ENCODE results near the gene PROK1.

GRCh38 chr1:110503471-110503870, 52.5 kb downstream of the PROK1 start:
- no peak for TF ChIP-seq SREBF2 (IDR thresholded peaks at IDR 0.05)
- no peak for TF ChIP-seq MAZ (IDR thresholded peaks at IDR 0.05; ENCODE audit: borderline replicate concordance, low read depth, low read length)
- no peak for TF ChIP-seq RAD21 (conservative IDR thresholded peaks at IDR 0.05 in 1 of 2, IDR thresholded peaks at IDR 0.05 in 1 of 2)
- TF ChIP-seq, protein P1, sequence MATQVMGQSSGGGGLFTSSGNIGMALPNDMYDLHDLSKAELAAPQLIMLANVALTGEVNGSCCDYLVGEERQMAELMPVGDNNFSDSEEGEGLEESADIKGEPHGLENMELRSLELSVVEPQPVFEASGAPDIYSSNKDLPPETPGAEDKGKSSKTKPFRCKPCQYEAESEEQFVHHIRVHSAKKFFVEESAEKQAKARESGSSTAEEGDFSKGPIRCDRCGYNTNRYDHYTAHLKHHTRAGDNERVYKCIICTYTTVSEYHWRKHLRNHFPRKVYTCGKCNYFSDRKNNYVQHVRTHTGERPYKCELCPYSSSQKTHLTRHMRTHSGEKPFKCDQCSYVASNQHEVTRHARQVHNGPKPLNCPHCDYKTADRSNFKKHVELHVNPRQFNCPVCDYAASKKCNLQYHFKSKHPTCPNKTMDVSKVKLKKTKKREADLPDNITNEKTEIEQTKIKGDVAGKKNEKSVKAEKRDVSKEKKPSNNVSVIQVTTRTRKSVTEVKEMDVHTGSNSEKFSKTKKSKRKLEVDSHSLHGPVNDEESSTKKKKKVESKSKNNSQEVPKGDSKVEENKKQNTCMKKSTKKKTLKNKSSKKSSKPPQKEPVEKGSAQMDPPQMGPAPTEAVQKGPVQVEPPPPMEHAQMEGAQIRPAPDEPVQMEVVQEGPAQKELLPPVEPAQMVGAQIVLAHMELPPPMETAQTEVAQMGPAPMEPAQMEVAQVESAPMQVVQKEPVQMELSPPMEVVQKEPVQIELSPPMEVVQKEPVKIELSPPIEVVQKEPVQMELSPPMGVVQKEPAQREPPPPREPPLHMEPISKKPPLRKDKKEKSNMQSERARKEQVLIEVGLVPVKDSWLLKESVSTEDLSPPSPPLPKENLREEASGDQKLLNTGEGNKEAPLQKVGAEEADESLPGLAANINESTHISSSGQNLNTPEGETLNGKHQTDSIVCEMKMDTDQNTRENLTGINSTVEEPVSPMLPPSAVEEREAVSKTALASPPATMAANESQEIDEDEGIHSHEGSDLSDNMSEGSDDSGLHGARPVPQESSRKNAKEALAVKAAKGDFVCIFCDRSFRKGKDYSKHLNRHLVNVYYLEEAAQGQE (IDR thresholded peaks at IDR 0.05) = no peak
